Fibroblast of lung (primary cell): ENCODE results near the gene NFAM1.

Experiments
- CTCF ChIP-seq, 2 donors: IDR thresholded peaks in 1 of 2; conservative IDR thresholded peaks in 1 of 2; 1 replicate in 1 of 2; 2 replicates in 1 of 2; pipeline ENCODE4 v1.5.1; 2011 to 2012; ENCODE audit warnings: low read length in 2 of 2, control low read depth in 1 of 2, inconsistent platforms in 1 of 2, low read depth in 1 of 2, mild to moderate bottlenecking in 1 of 2
- EZH2 ChIP-seq: IDR thresholded peaks from 2 replicates; pipeline ENCODE4 v1.5.1; 2012; ENCODE audit warnings: low read length, control low read depth, mild to moderate bottlenecking; ENCODE audit errors: missing control alignments

GRCh38 chr22:42397332-42398249, 34.6 kb downstream of the NFAM1 start:
- TF ChIP-seq CTCF (conservative IDR thresholded peaks at IDR 0.05 in 1 of 2, IDR thresholded peaks at IDR 0.05 in 1 of 2; ENCODE audit: low read depth in 1 of 2, low read length in 2 of 2): no peak
- TF ChIP-seq EZH2: no peak
